GM13977 (cell line): Measurements from ENCODE around the gene FBXW9.
A peak's percentile ranks its signal among the peaks of the same experiment; 100 is the strongest.

Experiments used
- DNase-seq: peaks from one replicate; pipeline ENCODE4 v3.0.0; 2012; ENCODE audit warnings: low spot score
- CTCF ChIP-seq: IDR thresholded peaks from 2 replicates; pipeline ENCODE4 v1.5.1; 2012; ENCODE audit warnings: mild to moderate bottlenecking, control low read depth; ENCODE audit not compliant: insufficient read depth; ENCODE audit errors: extremely low read depth, missing control alignments
- in situ Hi-C: fragments of 300-500 bp; cut with MboI; formaldehyde crosslinking; loops from one replicate; pipeline ENCODE4 v1.12.0; 2022; ENCODE audit warnings: low sequenced_read_pairs, low pct_unique_long_range_greater_than_20kb, mixed read lengths, inconsistent platforms; ENCODE audit not compliant: unreplicated experiment

Gene FBXW9

GRCh38 chr19:12711187-12711586, 14.8 kb upstream of the FBXW9 start:
- no peak for DNase-seq
- in situ Hi-C loops = no loop called here
- TF ChIP-seq CTCF = no peak

- no peak for TF ChIP-seq CTCF
- in situ Hi-C loops = no loop called here
- no peak for DNase-seq
These were observed 12.2 kb upstream of the FBXW9 start for GRCh38 chr19:12708641-12709040.

GRCh38 chr19:12706332-12706718, 9.9 kb upstream of the FBXW9 start:
- TF ChIP-seq CTCF = no peak
- in situ Hi-C loops = no loop called here
- DNase-seq = no peak

- in situ Hi-C loops = no loop called here
- no peak for TF ChIP-seq CTCF
- no peak for DNase-seq
These were observed 9.4 kb upstream of the FBXW9 start for GRCh38 chr19:12705654-12706331.

- in situ Hi-C loops = no loop called here
- no peak for DNase-seq
- TF ChIP-seq CTCF = no peak
These were observed 8.7 kb upstream of the FBXW9 start for GRCh38 chr19:12705169-12705568.

- TF ChIP-seq CTCF = no peak
- in situ Hi-C loops = no loop called here
- DNase-seq = peak; percentile 68
These were observed 6.6 kb upstream of the FBXW9 start for GRCh38 chr19:12703046-12703445.
